ENCODE data around the gene PIK3CD. TPM values are rescaled to one million over a fixed set of nuclear protein-coding genes. Genes with fewer than 3 reads are reported as not detected.

The PIK3CD gene
- polyA plus RNA-seq, 1 donor from 2014 or later, result 4.2 TPM

GRCh38 chr1:9723068-9723805 is 71.7 kb downstream of the PIK3CD start:
- no peaks in the 10 kb centered on the region for H3K9me3 ChIP-seq (ENCODE audit: low read length)
- H3K4me2 ChIP-seq (ENCODE audit: low read length), result no peak overlapping the region
- no peaks in the 10 kb centered on the region for H3K27me3 ChIP-seq (ENCODE audit: insufficient read depth, low read depth, low read length)
- H4K20me1 ChIP-seq (ENCODE audit: insufficient read depth), result no peaks in the 10 kb centered on the region
- TF ChIP-seq, protein P1, sequence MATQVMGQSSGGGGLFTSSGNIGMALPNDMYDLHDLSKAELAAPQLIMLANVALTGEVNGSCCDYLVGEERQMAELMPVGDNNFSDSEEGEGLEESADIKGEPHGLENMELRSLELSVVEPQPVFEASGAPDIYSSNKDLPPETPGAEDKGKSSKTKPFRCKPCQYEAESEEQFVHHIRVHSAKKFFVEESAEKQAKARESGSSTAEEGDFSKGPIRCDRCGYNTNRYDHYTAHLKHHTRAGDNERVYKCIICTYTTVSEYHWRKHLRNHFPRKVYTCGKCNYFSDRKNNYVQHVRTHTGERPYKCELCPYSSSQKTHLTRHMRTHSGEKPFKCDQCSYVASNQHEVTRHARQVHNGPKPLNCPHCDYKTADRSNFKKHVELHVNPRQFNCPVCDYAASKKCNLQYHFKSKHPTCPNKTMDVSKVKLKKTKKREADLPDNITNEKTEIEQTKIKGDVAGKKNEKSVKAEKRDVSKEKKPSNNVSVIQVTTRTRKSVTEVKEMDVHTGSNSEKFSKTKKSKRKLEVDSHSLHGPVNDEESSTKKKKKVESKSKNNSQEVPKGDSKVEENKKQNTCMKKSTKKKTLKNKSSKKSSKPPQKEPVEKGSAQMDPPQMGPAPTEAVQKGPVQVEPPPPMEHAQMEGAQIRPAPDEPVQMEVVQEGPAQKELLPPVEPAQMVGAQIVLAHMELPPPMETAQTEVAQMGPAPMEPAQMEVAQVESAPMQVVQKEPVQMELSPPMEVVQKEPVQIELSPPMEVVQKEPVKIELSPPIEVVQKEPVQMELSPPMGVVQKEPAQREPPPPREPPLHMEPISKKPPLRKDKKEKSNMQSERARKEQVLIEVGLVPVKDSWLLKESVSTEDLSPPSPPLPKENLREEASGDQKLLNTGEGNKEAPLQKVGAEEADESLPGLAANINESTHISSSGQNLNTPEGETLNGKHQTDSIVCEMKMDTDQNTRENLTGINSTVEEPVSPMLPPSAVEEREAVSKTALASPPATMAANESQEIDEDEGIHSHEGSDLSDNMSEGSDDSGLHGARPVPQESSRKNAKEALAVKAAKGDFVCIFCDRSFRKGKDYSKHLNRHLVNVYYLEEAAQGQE (IDR thresholded peaks at IDR 0.05; ENCODE audit: borderline replicate concordance), result no peak
- no peak for TF ChIP-seq MXI1 (conservative IDR thresholded peaks at IDR 0.05; ENCODE audit: poor library complexity, severe bottlenecking)
- no peak for TF ChIP-seq EP300 (conservative IDR thresholded peaks at IDR 0.05; ENCODE audit: poor library complexity, severe bottlenecking)
- no peak for TF ChIP-seq POLR2AphosphoS5 (IDR thresholded peaks at IDR 0.05)
- TF ChIP-seq EZH2 (IDR thresholded peaks at IDR 0.05; ENCODE audit: borderline replicate concordance, insufficient read depth, low read length, poor library complexity, severe bottlenecking), result no peak
- TF ChIP-seq CTCF (IDR thresholded peaks at IDR 0.05; ENCODE audit: poor library complexity, severe bottlenecking), result no peak
- no peak for TF ChIP-seq SMC3 (conservative IDR thresholded peaks at IDR 0.05; ENCODE audit: poor library complexity)
- no peak overlapping the region for H3K9ac ChIP-seq (ENCODE audit: low read length)
- H3K27ac ChIP-seq (ENCODE audit: low read length), result no peak overlapping the region
- no peaks in the 10 kb centered on the region for H3K9me2 ChIP-seq (ENCODE audit: insufficient read depth, low read length)
- no peaks in the 10 kb centered on the region for H3F3A ChIP-seq (ENCODE audit: insufficient read depth, low read length, poor library complexity, severe bottlenecking)
- H3K4me3 ChIP-seq (ENCODE audit: low read length), result no peak overlapping the region
- H3K36me3 ChIP-seq (ENCODE audit: insufficient read depth, low read length), result no peaks in the 10 kb centered on the region
- H2AFZ ChIP-seq (ENCODE audit: low read depth, low read length), result no peak overlapping the region
- no peaks in the 10 kb centered on the region for H3K79me2 ChIP-seq (replicated peaks; ENCODE audit: insufficient read depth, low read length)

- H3K79me2 ChIP-seq (replicated peaks; ENCODE audit: insufficient read depth, low read length), result no peaks in the 10 kb centered on the region
- H3K9me3 ChIP-seq (ENCODE audit: low read length), result no peaks in the 10 kb centered on the region
- no peaks in the 10 kb centered on the region for H4K20me1 ChIP-seq (ENCODE audit: insufficient read depth)
- H3K9ac ChIP-seq (ENCODE audit: low read length), result no peak overlapping the region
- no peaks in the 10 kb centered on the region for H3K9me2 ChIP-seq (ENCODE audit: insufficient read depth, low read length)
- H3K27me3 ChIP-seq (ENCODE audit: insufficient read depth, low read depth, low read length), result no peaks in the 10 kb centered on the region
- no peak overlapping the region for H3K4me3 ChIP-seq (ENCODE audit: low read length)
- no peaks in the 10 kb centered on the region for H3F3A ChIP-seq (ENCODE audit: insufficient read depth, low read length, poor library complexity, severe bottlenecking)
- TF ChIP-seq RAD21 (conservative IDR thresholded peaks at IDR 0.05) (no peak), POLR2AphosphoS5 (IDR thresholded peaks at IDR 0.05) (no peak), CTCF (IDR thresholded peaks at IDR 0.05; ENCODE audit: poor library complexity, severe bottlenecking) (no peak), MXI1 (conservative IDR thresholded peaks at IDR 0.05; ENCODE audit: poor library complexity, severe bottlenecking) (no peak), EZH2 (IDR thresholded peaks at IDR 0.05; ENCODE audit: borderline replicate concordance, insufficient read depth, low read length, poor library complexity, severe bottlenecking) (no peak), EP300 (conservative IDR thresholded peaks at IDR 0.05; ENCODE audit: poor library complexity, severe bottlenecking) (no peak), TAF1 (IDR thresholded peaks at IDR 0.05; ENCODE audit: low read depth) (no peak), SMC3 (conservative IDR thresholded peaks at IDR 0.05; ENCODE audit: poor library complexity) (no peak)
- TF ChIP-seq, protein P1 (IDR thresholded peaks at IDR 0.05; ENCODE audit: borderline replicate concordance), result no peak
- no peak overlapping the region for H3K4me2 ChIP-seq (ENCODE audit: low read length)
- no peak overlapping the region for H3K27ac ChIP-seq (ENCODE audit: low read length)
- no peaks in the 10 kb centered on the region for H3K36me3 ChIP-seq (ENCODE audit: insufficient read depth, low read length)
- no peak overlapping the region for H2AFZ ChIP-seq (ENCODE audit: low read depth, low read length)
Measured at GRCh38 chr1:9723926-9724325, 72.4 kb downstream of the PIK3CD start.
